SK-N-SH (cell line): ENCODE measurements around the gene CUX1. TPM values are rescaled to one million over a fixed set of nuclear protein-coding genes. Genes with fewer than 3 reads are reported as not detected.
"Not testable (repeated sequence)": the region's sequence is repeated elsewhere in the genome, so short reads cannot be mapped to it uniquely, and the experiment has no call there.

Source experiments
- CTCF ChIA-PET: fragments of 300-600, 350-600 bp; formaldehyde crosslinking; extraction: SDS; loops from one replicate; lab custom pipeline; 2021; lab: Yijun Ruan, JAX
- POLR2A ChIA-PET: fragments of 350-600 bp; sonication (Branson Sonifier 250); formaldehyde crosslinking; extraction: SDS; loops from one replicate; lab custom pipeline; 2020; ENCODE audit warnings: antibody characterized with exemption, inconsistent platforms; lab: Yijun Ruan, JAX
- DNase-seq: peaks from one replicate; pipeline ENCODE4 v3.0.0; 2012
- H2AFZ ChIP-seq: fragments of 200-600 bp; sonication (generic); 2 replicates; pipeline ENCODE4 v1.8.1; 2016; ENCODE audit warnings: antibody characterized with exemption, mild to moderate bottlenecking, low read depth
- H3F3A ChIP-seq: fragments of 200-600 bp; sonication (generic); replicated peaks from 2 replicates; pipeline ENCODE3; 2016; ENCODE audit warnings: antibody characterized with exemption, mild to moderate bottlenecking; ENCODE audit not compliant: insufficient read depth
- H3K27ac ChIP-seq, 2 experiments: fragments of 200-500 bp in 1 of 2; fragments of 200-600 bp in 1 of 2; sonication (Bioruptor generic) in 1 of 2; sonication (generic), shearing (Covaris generic) in 1 of 2; 2 replicates each; pipeline versions ENCODE4 v1.5.1 to v1.6.1; 2014 to 2016; ENCODE audit warnings: low read depth in 2 of 2, inconsistent platforms in 1 of 2, low read length in 1 of 2, mild to moderate bottlenecking in 1 of 2, mixed read lengths in 1 of 2
- H3K27me3 ChIP-seq: fragments of 200-600 bp; sonication (generic), shearing (Covaris generic); 2 replicates; pipeline ENCODE4 v1.6.1; 2016; ENCODE audit warnings: mixed run types; ENCODE audit not compliant: insufficient read depth
- H3K36me3 ChIP-seq, 2 experiments: fragments of 200-500 bp in 1 of 2; fragments of 200-600 bp in 1 of 2; sonication (Bioruptor generic) in 1 of 2; sonication (generic) in 1 of 2; replicated peaks in 1 of 2; 2 replicates each; pipeline versions ENCODE3 to v1.5.1; 2014 to 2016; ENCODE audit warnings: low read length in 1 of 2, mild to moderate bottlenecking in 1 of 2; ENCODE audit not compliant: insufficient read depth in 2 of 2, control insufficient read depth in 1 of 2
- H3K4me1 ChIP-seq, 2 experiments: fragments of 200-500 bp in 1 of 2; fragments of 200-600 bp in 1 of 2; sonication (Bioruptor generic) in 1 of 2; sonication (generic), shearing (Covaris generic) in 1 of 2; 2 replicates each; pipeline versions ENCODE4 v1.5.1 to v1.6.1; 2014 to 2016; ENCODE audit warnings: low read depth in 1 of 2, low read length in 1 of 2, mixed run types in 1 of 2; ENCODE audit not compliant: insufficient read depth in 2 of 2, control insufficient read depth in 1 of 2
- H3K4me2 ChIP-seq: fragments of 200-600 bp; sonication (generic), shearing (Covaris generic); 2 replicates; pipeline ENCODE4 v1.6.1; 2017; ENCODE audit warnings: mixed run types
- H3K4me3 ChIP-seq, 2 experiments: fragments of 200-500 bp in 1 of 2; fragments of 200-600 bp in 1 of 2; sonication (Bioruptor generic) in 1 of 2; sonication (generic), shearing (Covaris generic) in 1 of 2; 2 replicates each; pipeline versions ENCODE4 v1.5.1 to v1.8.1; 2014 to 2016; ENCODE audit warnings: low read depth in 2 of 2, inconsistent platforms in 1 of 2, low read length in 1 of 2, mild to moderate bottlenecking in 1 of 2, mixed read lengths in 1 of 2, moderate library complexity in 1 of 2
- H3K79me2 ChIP-seq: fragments of 200-600 bp; sonication (generic); 2 replicates; pipeline ENCODE4 v1.8.1; 2017; ENCODE audit warnings: mild to moderate bottlenecking; ENCODE audit not compliant: insufficient read depth
- H3K9ac ChIP-seq: fragments of 200-600 bp; sonication (generic); 2 replicates; pipeline ENCODE4 v1.6.1; 2017; ENCODE audit warnings: mixed run types
- H3K9me2 ChIP-seq: fragments of 200-600 bp; sonication (generic); 2 replicates; pipeline ENCODE4 v1.6.1; 2017; ENCODE audit warnings: mixed run types
- H3K9me3 ChIP-seq: fragments of 200-600 bp; sonication (generic); 2 replicates; pipeline ENCODE4 v1.6.1; 2017; ENCODE audit warnings: mixed run types, mild to moderate bottlenecking, moderate library complexity
- H4K20me1 ChIP-seq: fragments of 200-600 bp; sonication (generic); 2 replicates; pipeline ENCODE4 v1.6.1; 2017; ENCODE audit warnings: mild to moderate bottlenecking, mixed run types; ENCODE audit not compliant: insufficient read depth
- ELF1 ChIP-seq: IDR thresholded peaks from 2 replicates; pipeline ENCODE4 v1.4.0; 2012
- EP300 ChIP-seq, 2 experiments: IDR thresholded peaks; 2 replicates each; pipeline versions ENCODE4 v1.4.0 to v1.6.1; 2012; ENCODE audit warnings: borderline replicate concordance in 1 of 2, low read depth in 1 of 2, low read length in 1 of 2
- FOSL2 ChIP-seq: IDR thresholded peaks from 2 replicates; pipeline ENCODE4 v1.4.0; 2012; ENCODE audit warnings: low read depth, mild to moderate bottlenecking, moderate library complexity, borderline replicate concordance
- FOXM1 ChIP-seq: IDR thresholded peaks from 2 replicates; pipeline ENCODE4 v1.4.0; 2012; ENCODE audit warnings: low read depth, mild to moderate bottlenecking
- RCOR1 ChIP-seq: fragments of 150-350 bp; IDR thresholded peaks from 2 replicates; pipeline ENCODE4 v1.6.1; 2017; ENCODE audit warnings: antibody characterized with exemption, low read length
- SIN3A ChIP-seq: IDR thresholded peaks from 2 replicates; pipeline ENCODE4 v1.6.1; 2012; ENCODE audit warnings: low read depth, mild to moderate bottlenecking, low read length, moderate library complexity, borderline replicate concordance
- TAF1 ChIP-seq: IDR thresholded peaks from 2 replicates; pipeline ENCODE4 v1.6.1; 2012; ENCODE audit warnings: low read depth, mild to moderate bottlenecking, low read length, moderate library complexity, borderline replicate concordance
- YY1 ChIP-seq: IDR thresholded peaks from 2 replicates; pipeline ENCODE4 v1.4.0; 2012; ENCODE audit warnings: low read depth, mild to moderate bottlenecking
- WGBS: methylation state at CpG from one replicate; pipeline ENCODE4 v1.1.6; 2017; ENCODE audit warnings: low lambda C conversion rate; 5-methylcytosine and 5-hydroxymethylcytosine counted together
- polyA plus RNA-seq, 3 experiments: library from polyadenylated mRNA; depleted of rRNA; stranded (reverse); fragments of >200 nt; gene quantifications; 2 replicates each; pipeline ENCODE4 v1.2.3, GENCODE V29; 2012
- TF ChIP-seq, protein P1 (sequence below): fragments of 200-600 bp; sonication (generic); IDR thresholded peaks from 2 replicates; pipeline ENCODE4 v1.6.1; 2017; ENCODE audit warnings: antibody characterized with exemption, mild to moderate bottlenecking, moderate library complexity

Gene CUX1
- polyA plus RNA-seq, 1 of the 3 experiments (the other 2 are of a cell fraction), result 68.6 TPM

DNA sequence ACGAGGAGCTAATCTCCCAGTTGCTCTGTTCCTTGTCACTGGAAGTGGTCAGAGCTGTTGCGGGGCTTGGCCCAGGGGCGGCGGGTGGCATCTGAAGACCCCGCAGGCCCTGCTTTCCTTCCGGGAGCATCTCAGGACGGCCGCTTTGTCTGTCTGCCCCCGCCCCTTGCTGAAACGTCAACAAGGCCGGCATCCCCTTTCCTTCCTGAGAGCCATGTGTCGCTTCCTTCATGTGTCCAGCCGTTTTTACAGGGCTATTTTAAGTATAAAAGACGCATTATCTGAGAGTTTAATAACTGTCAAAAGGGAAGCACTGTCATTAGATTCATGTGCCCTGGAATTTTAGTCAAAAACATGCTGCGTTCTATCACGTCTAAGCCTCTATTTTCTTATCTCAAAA, 110.4 kb downstream of the CUX1 start:
- H3K9ac ChIP-seq, result no peak overlapping the region
- H4K20me1 ChIP-seq, result no peaks in the 10 kb centered on the region
- no peak overlapping the region for H2AFZ ChIP-seq
- no peak overlapping the region for H3K4me2 ChIP-seq
- no peak overlapping the region for H3K27ac ChIP-seq
- DNase-seq, result no peak
- no peak for TF ChIP-seq SIN3A
- 0 out of 2 replicates have a peak, but pooled peaks have one; percentile 19 for TF ChIP-seq RCOR1
- TF ChIP-seq EP300 (IDR thresholded peaks at IDR 0.05; ENCODE audit: borderline replicate concordance in 1 of 2, low read depth in 1 of 2, low read length in 1 of 2), result no peak
- H3F3A ChIP-seq, result peaks cover 17% of the 10 kb centered on the region
- H3K27me3 ChIP-seq, result no peaks in the 10 kb centered on the region
- WGBS, result 89% methylated on average over 16 of the region's 16 CpGs
- H3K4me3 ChIP-seq, result no peak overlapping the region
- peaks cover 9 to 18% of the 10 kb centered on the region in 2 experiments; a peak in 3 of 4 replicates for H3K4me1 ChIP-seq
- H3K9me3 ChIP-seq, result no peaks in the 10 kb centered on the region
- ChIA-PET POLR2A (no interaction called here), CTCF (no interaction called here)
- peaks cover 0 to 8% of the 10 kb centered on the region in 2 experiments for H3K36me3 ChIP-seq
- H3K79me2 ChIP-seq, result peaks cover 81% of the 10 kb centered on the region
- no peaks in the 10 kb centered on the region for H3K9me2 ChIP-seq

DNA sequence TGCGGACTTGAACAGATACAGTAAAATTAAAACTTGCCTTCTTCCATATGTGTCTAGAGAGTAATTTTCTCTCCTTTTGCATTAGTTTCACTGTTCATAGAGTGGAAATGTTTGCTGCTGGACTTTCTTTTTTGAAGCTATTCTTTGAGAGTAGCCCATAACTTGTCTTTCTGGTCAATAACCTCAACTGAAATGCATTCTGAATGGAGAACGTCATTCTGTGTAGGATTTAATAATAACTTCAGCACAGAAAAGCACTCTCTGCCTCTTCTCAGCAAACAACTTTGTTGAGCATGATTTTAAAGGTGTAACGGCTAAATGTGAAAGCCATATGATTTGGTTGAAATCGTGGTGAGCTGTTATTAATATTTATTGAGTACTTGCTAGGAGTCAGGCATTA, 111.8 kb downstream of the CUX1 start:
- Histone ChIP-seq H4K20me1 (no peaks in the 10 kb centered on the region), H3K4me3 (no peak overlapping the region), H3K27me3 (no peaks in the 10 kb centered on the region), H2AFZ (no peak overlapping the region), H3K9ac (no peak overlapping the region), H3K79me2 (peaks cover 83% of the 10 kb centered on the region), H3K9me3 (no peaks in the 10 kb centered on the region), H3K36me3 (peaks cover 0 to 8% of the 10 kb centered on the region in 2 experiments), H3K4me1 (peaks cover 3 to 4% of the 10 kb centered on the region in 2 experiments; a peak in 2 of 4 replicates), H3K9me2 (no peaks in the 10 kb centered on the region), H3K27ac (no peak overlapping the region), H3F3A (peaks cover 3% of the 10 kb centered on the region), H3K4me2 (no peak overlapping the region)
- 91% methylated on average over 4 of the region's 4 CpGs for WGBS
- DNase-seq, result no peak
- ChIA-PET CTCF (interaction anchor here (0.7 to 0.9 kb wide), 2 partner anchors 57 to 73 kb away, joined by 3 to 4 read pairs; no protein-coding TSS in a partner anchor), POLR2A (interaction anchor here (0.6 kb wide), 1 partner anchor 470 kb away, joined by 3 read pairs; no protein-coding TSS in a partner anchor)
- no peak for TF ChIP-seq TAF1
- TF ChIP-seq RCOR1, result no peak
- no peak for TF ChIP-seq YY1
- no peak for TF ChIP-seq FOXM1
- no peak for TF ChIP-seq ELF1
- TF ChIP-seq, protein P1, sequence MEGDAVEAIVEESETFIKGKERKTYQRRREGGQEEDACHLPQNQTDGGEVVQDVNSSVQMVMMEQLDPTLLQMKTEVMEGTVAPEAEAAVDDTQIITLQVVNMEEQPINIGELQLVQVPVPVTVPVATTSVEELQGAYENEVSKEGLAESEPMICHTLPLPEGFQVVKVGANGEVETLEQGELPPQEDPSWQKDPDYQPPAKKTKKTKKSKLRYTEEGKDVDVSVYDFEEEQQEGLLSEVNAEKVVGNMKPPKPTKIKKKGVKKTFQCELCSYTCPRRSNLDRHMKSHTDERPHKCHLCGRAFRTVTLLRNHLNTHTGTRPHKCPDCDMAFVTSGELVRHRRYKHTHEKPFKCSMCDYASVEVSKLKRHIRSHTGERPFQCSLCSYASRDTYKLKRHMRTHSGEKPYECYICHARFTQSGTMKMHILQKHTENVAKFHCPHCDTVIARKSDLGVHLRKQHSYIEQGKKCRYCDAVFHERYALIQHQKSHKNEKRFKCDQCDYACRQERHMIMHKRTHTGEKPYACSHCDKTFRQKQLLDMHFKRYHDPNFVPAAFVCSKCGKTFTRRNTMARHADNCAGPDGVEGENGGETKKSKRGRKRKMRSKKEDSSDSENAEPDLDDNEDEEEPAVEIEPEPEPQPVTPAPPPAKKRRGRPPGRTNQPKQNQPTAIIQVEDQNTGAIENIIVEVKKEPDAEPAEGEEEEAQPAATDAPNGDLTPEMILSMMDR, result no peak
- TF ChIP-seq FOSL2, result no peak
- TF ChIP-seq EP300 (IDR thresholded peaks at IDR 0.05; ENCODE audit: borderline replicate concordance in 1 of 2, low read depth in 1 of 2, low read length in 1 of 2), result no peak

DNA sequence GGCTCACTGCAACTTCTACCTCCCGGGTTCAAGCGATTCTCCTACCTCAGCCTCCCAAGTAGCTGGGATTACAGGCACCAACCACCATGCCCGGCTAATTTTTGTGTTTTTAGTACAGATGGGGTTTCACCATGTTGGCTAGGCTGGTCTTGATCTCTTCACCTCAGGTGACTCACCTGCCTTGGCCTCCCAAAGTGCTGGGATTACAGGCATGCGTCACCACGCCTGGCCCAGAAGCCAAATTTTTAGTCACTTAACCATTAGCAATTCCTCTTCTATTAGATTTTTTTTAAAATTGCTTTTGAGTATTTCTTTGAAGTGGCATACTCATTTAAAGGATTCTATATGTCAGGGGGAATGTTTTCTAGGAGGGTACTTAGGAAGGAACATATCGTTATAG, 112.5 kb downstream of the CUX1 start:
- not testable (repeated sequence) for H3F3A ChIP-seq, H3K4me3 ChIP-seq, DNase-seq, H3K4me2 ChIP-seq, H3K36me3 ChIP-seq, H4K20me1 ChIP-seq, H3K27me3 ChIP-seq, H3K4me1 ChIP-seq, H3K9ac ChIP-seq, H3K27ac ChIP-seq, H3K9me2 ChIP-seq, H2AFZ ChIP-seq, H3K9me3 ChIP-seq
- 97% methylated on average over 6 of the region's 6 CpGs for WGBS
- CTCF ChIA-PET, result interaction anchor here (0.9 kb wide), 1 partner anchor 73 kb away, joined by 4 read pairs; no protein-coding TSS in a partner anchor
- H3K79me2 ChIP-seq, result peaks cover 80% of the 10 kb centered on the region
- POLR2A ChIA-PET, result interaction anchor here (0.6 kb wide), 1 partner anchor 469 kb away, joined by 3 read pairs; no protein-coding TSS in a partner anchor
